Panc1 (cell line): Measurements from ENCODE around the gene TTLL6.

Experiments used
- CTCF ChIP-seq: fragments of 450-650 bp; IDR thresholded peaks from 2 replicates; pipeline ENCODE4 v1.5.1; 2017; ENCODE audit warnings: mild to moderate bottlenecking
- TCF7L2 ChIP-seq: IDR thresholded peaks from 2 replicates; pipeline ENCODE4 v1.6.1; 2011; ENCODE audit warnings: mild to moderate bottlenecking, low read depth, low read length, inconsistent platforms

GRCh38 chr17:48757524-48757961 lies 59.5 kb downstream of the TTLL6 start:
- TF ChIP-seq CTCF (no peak), TCF7L2 (no peak)
